Stimulated activated CD4-positive, alpha-beta T cell treated with anti-CD3 and anti-CD28 coated beads, TNF-alpha, amount 100 ng/mL, for 48 hours (primary cell): ENCODE results near the gene SFXN1.
"Not testable (repeated sequence)": the region's sequence is repeated elsewhere in the genome, so short reads cannot be mapped to it uniquely, and the experiment has no call there.

Experiments
- DNase-seq, 3 donors: peaks; one replicate each; pipeline ENCODE4 v3.0.0-alpha.2; 2020; ENCODE audit warnings: low read depth in 3 of 3

Gene SFXN1

DNA sequence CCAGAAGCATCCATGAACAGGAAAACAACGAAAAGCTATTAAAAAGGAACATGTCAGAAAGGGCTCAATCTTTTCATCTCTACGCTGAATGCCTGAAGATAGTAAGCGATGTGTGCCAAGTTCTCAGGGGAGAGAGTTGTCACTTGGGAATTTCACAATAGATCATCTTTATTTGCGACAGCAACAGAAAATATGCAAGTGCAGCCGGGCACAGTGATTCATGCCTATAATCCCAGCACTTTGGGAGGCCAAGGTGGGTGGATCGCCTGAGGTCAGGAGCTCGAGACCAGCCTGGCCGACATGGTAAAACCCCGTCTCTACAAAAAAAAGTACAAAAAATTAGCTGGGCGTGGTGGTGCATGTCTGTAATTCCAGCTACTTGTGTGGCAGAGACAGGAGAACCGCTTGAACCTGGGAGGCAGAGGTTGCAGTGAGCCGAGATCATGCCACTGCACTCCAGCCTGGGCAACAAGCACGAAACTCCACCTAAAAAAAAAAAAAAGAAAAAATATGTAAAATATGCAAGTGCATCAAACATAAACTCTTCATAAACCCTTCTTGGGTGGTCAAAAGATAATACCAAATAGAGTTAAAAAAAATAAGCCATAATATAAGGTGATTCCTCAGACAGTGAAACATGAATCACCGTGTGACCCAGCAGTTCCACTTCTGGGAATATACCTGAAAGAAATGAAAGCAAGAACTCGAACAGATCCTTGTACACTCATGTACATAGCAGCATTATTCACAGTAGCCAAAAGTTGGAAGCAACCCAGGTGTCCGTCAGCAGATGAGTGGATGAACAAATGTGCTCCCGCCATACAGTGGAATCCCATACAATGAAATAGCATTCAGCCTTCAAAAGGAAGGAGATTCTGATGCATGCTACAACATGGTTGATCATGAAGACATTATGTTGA is 16.2 kb downstream of the SFXN1 start:
- no peak for DNase-seq

DNA sequence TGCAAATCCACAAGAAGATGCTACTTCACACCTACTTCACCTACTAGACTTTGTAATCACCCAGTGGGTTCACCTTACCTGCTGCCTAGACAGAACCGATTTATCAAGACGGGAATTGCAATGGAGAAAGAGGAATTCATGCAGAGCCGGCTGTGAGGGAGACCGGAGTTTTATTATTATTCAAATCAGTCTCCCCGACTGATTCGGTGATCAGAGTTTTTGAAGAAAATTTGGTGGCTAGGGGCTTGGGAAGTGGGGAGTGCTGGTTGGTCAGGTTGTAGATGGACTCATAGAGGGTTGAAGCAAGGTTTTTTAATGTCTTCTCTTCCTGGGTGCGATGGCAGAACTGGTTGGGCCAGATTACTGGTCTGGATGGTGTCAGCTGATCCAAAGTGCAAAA is 23.4 kb downstream of the SFXN1 start:
- DNase-seq, result no peak

DNA sequence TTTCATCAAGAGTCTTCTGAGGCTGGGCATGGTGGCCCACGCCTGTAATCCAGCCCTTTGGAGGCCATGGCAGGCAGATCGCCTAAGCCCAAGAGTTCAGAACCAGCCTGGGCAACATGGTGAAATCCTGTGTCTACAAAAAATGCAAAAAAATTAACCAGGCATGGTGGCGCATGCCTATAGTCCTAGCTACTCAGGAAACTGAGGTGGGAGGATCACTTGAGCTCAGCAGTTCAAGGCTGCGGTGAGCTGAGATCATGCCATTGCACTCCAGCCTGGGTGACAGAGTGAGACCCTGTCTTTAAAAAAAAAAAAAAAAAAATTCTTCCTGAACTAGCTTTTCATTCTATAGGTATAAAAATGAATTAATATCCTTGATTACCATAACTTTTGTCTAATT is 29.3 kb downstream of the SFXN1 start:
- not testable (repeated sequence) for DNase-seq

DNA sequence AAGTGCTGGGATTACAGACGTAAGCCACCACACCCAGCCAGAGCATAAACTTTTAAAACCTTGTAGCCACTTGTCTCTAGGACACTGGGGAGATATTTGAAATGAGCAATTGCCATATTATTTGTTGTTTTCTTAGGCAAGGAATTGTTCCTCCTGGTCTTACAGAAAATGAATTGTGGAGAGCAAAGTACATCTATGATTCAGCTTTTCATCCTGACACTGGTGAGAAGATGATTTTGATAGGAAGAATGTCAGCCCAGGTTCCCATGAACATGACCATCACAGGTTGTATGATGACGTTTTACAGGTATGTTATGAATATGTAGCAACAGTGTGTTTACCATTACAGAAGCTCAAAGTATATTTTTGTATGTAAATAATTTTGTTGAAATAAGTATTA is 30.5 kb downstream of the SFXN1 start:
- no peak for DNase-seq

DNA sequence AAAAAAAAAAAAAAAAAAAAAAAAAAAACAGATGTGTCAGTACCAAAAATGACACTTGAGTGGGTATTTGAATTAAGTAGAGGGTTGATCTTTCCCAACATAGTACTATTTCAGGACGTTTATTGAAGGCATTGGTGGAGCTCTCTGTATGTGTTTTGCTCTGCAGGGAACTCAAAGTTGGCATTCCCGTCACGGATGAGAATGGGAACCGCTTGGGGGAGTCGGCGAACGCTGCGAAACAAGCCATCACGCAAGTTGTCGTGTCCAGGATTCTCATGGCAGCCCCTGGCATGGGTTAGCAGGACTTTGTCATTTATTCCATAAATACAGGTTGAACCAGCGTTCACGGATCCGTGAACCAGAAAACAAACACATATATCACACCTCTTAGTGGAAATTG is 34.9 kb downstream of the SFXN1 start:
- DNase-seq, result no peak

DNA sequence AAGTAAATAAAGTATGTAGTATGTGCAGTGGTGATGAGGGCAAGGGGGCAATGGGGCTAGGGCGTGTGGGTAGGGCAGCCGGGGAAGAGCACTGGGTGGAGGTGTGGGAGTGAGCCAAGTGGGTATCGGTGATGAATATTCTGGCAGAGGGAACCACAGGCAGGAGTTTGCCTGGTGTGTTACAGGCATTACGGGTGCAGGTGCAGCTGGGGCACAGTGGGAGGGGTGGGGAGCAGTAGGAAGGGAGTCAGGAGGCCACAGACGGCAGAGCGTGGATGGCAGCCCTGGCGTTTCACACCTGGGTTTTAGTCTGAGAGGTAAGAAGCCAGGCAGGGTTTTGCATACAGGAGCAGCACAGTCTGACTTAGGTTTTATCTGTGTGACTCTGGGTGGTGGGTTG is 35.4 kb downstream of the SFXN1 start:
- DNase-seq, result no peak

DNA sequence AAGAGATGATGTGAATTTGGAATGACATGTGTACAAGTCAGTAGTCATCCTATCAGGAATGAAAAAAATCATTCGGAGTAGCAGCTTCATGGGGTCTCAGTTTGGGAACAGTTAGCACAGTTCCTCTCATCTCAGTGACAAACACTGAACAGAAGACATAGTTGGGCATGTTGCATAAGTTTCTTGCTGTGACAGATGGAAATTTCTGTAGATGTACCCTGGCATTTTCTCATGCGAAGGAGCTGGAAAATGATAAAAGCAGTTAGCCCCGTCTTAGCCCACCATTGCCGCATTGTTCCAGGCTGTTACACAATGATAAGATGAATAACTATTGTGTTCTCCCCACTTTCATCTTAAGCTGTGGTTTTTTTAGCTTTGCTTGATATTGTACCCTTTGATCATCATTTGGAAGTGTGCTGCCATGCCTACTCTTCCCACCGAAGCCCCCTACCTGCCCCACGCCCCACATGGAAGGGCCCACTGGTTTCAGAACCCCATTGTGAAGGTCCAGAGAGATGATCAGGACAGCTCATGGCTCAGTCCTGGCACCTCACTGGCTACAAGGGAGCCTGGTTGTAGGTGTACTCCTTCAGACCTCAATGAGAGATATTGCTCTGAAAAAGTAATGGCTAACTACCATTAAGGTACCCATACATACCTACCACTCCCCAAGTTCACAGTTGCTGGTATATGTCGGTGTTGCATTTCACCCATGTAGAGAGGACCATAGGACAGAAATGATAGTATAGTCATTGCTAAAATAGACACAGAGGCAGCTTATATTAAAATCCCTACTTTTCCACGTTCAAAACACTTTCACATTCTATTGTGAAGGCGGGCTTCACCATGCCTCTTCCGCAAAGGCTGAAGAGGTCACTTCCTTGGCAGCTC is 38.8 kb downstream of the SFXN1 start:
- no peak for DNase-seq

DNA sequence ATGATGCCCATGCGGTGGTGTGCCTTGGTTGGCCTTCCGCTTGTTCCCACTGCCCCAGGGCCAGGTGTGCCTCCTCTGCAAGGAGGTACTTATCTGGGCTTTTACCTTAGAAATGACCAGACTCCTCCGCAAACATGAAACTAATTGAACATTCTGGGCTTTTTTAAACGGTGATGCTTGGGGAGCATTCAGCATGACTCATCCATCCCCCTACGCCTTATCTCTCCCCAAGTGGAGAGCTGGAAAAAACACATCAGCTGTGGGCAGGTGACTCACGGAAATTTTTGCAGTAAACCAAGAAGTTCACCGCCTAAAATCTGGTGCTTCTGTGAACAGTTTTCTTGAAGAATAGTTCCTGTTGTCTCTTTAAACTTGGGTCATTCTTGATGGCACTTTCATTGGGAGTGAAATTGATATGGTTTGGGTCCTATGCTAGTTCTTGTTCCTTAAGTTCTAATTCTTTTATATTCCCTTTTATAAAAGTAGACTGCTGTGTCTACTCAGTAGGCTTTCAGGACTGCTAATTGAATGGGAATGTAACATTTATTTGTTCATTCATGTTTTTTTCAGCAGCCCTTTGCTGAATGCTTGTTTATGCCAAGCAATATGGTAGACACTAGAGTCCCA is 39.6 kb downstream of the SFXN1 start:
- peak; percentile 64 to 82 (median 71) for DNase-seq

DNA sequence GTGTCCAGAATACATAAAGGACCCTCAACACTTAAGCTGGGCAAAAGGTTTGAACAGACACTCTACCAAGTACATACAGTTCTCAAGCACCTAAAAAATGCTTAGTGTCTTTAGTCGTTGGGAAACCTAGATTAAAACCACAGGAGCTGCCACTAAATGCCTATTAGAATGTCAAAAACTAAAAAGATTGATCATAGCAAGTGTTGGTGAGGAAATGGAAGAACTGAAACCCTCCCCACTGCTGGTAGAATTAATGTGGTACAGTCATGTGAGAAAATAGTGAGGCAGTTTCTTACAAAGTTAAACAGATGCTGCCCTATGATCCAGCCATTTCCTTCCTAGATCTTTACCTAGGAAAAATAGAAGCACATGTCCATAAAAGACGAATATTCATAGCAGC is 40.6 kb downstream of the SFXN1 start:
- no peak for DNase-seq

DNA sequence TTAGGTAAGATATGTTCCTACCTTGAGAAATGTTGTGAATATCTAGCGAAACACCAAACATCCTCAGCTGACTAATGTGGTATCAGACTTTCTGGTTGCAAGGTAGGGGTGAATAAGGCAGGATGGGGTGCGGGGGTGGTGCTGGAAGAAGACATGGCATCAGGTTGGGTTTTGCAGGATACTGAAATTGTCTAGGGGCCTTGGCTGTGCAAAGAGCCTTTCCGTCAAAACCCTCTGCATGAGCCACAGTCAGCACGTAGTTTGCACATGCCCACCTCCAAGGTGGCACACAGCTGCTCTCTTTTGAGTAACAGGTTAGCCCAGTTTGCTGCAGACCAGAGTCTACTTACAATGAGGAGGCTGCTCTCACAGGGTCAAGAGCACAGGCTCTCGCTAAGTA is 42.0 kb downstream of the SFXN1 start:
- DNase-seq, result peak in 2 of 3 donors; percentile 47 to 55

DNA sequence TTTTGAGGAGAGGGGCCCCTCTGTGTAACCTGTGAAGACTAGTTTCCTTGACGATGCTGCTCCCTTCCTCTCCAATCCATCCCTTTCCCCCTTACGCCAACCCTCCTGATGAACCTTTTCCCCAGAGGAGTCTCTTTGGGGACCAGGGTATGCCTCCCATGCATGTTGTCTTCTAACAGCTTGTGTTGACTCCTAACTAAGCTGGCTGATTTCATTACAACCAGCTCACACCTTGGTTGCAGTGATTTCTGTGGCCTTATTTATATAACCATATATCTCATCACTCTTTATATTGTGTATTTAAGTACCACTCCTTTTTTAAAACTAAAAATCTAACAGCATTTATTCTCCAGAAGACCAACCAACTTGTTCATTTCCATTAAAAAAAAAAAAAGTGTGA is 42.5 kb downstream of the SFXN1 start:
- DNase-seq, result no peak

DNA sequence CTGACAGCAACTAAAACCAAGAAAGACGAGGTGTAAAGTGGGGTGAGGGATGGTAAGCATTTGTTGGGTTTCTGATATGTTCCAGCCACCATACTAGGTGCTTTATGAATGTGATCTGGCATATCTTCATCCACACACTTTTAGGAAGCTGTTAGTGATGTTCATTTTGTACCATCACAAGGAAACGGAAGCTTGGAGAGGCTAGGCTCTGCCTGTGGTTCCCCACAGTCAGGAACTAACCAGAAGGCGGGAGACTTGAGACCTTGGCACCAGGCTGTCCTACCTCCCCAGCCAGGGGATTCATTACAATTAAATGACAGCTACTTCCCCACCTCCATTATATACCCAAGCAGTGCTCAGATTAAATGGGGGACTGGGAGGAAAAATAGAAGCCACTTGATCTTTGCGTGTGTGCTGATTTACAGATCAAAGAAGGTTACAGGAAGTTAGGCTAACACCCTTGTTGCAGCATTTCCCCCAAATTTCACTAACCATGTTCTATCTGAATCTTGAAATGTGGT is 43.0 kb downstream of the SFXN1 start:
- peak in 2 of 3 donors; percentile 34 to 36 for DNase-seq

DNA sequence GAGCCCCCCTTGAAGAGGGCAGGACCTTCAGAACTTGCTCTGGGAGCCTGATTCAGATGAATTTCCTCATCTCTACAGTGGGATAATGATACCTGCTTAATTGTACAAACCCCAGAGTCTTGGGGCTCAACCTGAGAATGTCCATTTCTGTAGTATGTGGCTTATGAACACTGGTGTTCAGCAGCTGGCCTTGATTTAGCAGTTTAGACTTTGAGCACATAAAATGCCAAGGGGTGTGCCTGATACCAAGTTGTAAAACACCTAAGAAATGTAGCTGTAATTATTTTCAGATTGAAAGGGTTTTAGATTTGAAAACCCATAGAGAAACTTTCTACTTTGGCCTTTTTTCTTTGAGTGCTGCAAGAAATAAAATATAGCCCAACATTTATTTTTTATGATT is 44.9 kb downstream of the SFXN1 start:
- DNase-seq, result no peak

DNA sequence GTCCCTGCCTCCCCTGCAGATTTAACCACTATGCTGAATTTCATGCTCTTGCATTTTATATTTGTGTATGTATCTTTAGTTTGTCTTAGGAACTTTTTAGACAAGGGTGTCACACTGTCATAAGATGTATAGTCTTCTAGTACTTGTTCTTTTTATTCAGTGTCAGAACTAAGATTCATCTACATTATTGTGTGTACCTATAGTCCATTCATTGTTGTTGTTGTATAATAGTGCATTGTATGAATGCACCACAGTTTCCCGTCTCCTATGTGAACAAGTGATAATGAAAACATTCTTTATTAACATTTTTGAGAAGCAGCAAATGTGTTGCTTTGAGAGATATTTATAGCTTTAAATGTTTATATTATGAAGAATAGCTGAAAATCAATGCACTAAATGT is 45.9 kb downstream of the SFXN1 start:
- DNase-seq, result no peak

DNA sequence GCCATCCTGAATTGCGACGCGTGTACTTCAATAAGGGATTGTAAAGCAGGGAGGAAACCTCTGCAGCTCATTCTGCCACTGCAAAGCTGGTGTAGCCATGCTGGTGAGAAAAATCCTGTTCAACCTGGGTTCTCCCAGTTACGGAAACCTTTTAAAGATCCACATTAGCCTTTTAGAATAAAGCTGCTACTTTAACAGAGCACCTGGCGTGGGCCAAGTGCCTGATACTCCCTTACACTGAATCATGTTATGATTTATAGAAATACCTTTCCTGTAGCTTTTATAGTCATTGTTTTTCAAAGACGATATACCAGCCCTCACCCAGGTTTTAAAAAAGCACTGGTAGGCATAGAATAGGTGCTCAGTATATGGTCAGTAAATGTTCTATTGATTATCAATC is 48.3 kb downstream of the SFXN1 start:
- DNase-seq, result no peak

DNA sequence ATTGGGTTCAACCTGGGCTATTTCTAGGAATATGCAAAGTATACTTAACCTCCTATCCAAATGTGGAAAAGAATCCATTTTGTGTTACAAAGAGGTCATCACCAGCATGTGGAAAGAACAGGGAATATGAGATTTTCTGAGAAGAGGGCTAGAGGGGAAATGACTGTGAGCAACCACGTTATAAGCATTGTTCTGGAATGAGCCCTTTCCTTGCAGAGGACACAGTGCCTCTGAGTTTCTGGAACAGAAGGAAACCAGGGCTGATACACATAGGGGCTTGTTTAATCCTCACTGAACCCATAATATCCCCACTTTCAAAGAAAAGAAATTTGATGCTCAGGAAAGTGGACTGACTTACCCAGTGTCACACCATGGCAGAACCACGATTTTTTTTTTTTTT is 53.0 kb downstream of the SFXN1 start:
- DNase-seq, result no peak

DNA sequence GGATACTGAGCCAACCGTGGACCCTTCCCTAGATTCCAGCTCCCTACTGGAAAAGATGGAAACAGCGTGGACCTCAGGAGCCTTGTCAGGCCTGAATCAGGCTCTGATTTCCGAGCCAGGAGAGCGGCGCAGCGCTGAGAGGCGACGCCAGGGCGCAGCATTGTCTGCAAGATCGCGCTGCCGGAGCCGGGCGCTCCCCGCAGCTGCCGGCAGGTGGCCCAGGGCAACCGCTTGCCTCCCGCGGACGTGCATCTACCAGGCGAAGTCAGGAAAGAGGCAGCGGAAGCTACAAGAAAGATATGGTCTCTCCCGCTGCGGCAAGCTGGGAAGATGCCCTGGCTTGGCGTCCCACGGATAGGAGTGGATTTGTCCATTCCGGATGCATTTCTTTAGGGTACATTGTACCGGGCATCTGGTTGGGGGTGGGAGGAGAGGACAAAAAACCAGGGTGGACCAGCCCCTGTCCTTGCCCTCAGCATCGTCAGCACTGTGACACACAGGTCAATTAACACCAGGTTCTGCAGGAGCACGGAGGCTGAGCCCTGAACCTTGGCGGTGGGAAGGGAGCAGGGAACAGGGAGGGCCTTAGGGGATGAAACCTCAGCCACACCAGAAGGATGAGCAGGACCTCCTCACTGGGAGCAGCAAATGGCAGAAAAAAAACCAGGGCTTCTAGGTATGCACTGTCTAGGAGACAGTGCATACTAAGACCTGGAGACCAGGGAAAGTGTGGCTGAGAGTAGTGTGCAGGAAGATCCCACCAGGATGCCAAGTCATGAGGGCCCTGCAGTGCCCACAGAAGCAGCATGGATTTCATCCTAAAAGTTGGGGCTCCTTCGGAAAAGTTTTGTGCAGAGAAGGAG is 55.9 kb downstream of the SFXN1 start:
- peak; percentile 69 to 82 (median 79) for DNase-seq

DNA sequence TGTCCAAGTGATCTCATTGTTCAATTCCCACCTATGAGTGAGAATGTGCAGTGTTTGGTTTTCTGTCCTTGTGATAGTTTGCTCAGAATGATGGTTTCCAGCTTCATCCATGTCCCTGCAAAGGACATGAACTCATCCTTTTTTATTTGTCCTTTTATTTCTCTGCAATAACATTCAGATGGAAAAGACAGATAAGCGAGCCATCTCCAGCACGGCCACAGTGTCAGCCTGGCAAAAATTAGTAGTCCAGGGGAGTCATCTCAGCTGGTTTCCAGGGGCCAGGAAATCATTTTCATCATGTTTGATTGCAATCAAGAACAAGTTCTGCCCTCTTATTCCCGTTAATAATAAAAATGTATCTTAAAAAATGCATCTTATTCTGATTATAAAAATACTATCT is 57.0 kb downstream of the SFXN1 start:
- DNase-seq, result not testable (repeated sequence)

DNA sequence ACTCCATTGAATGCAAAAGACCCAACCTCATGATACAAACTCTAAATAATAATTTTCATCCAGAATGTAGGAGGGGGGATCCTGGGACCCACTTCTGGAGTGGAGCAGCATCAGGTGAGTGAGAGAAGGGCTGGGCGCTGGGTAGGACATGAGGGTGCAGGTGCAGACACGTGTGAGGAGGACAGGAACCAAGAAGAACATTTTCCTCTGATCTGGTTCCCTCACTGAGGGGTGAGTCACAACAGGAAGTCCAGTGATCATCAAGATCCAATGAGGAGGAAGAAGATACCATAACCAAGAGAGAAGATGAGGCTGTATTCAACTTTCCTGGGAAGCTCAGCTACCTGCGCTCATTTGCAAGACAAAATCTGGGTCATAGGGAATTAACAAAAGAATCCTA is 57.4 kb downstream of the SFXN1 start:
- no peak for DNase-seq

DNA sequence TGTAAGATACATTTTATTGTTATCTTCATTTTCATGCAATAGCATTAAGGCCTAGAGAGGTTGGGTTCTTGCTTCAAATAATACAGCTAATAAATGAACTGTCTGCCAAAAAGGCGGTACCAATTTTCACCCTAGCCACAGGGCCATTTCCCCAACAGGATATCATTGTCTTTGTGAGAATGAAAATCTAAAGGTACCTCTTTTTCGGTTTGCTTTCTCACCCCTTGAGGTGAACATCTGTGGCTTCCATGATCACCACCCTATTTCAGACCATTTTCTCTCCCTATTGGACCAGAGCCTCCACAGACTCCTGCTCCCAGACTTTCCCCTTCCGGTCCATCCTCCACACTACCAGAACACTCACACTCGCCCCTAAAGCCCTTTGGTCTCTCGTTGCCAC is 60.2 kb downstream of the SFXN1 start:
- no peak for DNase-seq

DNA sequence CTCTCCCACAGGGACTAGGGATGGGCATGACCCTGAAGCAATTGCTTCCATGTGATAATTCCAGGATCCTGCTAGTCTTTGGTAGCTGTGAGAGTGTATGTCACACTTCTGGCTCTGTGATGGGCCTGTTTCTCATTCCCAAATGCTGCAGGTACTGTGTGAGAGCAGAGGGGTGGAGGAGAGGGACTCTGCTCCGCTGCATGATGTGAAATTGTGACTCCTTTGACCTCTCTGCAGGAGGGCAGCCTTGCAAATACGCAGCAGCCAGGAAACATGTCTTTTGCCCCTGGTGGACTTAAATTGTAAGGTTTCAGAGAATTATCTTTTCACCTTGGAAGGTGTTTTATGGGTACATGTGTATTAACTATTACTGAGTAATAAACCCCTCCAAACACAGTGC is 61.6 kb downstream of the SFXN1 start:
- no peak for DNase-seq
